ELF-1 (cell line): ENCODE data around the gene SELENOK.
A peak's percentile ranks its signal among the peaks of the same experiment; 100 is the strongest.

Experiments
- DNase-seq: peaks from one replicate; pipeline ENCODE4 v3.0.0-alpha.2; 2016; ENCODE audit warnings: low read depth, low spot score

The SELENOK gene

DNA sequence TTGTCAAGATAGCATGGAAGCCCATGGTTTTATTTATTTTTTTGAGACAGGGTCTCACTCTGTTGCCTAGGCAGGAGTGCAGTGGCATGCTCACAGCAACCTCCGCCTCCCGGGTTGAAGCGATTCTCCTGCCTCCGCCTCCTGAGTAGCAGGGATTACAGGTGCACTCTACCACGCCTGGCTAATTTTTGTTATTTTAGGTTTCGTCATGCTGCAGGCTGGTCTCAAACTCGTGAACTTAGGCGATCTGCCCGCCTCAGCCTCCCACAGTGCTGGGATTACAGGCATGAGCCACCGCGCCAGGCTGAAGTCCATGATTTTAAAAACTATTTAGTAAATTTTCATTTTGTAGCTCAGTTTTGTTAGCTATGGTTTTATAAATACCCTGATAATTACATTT, 7.0 kb downstream of the SELENOK start:
- no peak for DNase-seq

- no peak for DNase-seq
These were observed 8.7 kb downstream of the SELENOK start for GRCh38 chr3:53883008-53883407.

DNA sequence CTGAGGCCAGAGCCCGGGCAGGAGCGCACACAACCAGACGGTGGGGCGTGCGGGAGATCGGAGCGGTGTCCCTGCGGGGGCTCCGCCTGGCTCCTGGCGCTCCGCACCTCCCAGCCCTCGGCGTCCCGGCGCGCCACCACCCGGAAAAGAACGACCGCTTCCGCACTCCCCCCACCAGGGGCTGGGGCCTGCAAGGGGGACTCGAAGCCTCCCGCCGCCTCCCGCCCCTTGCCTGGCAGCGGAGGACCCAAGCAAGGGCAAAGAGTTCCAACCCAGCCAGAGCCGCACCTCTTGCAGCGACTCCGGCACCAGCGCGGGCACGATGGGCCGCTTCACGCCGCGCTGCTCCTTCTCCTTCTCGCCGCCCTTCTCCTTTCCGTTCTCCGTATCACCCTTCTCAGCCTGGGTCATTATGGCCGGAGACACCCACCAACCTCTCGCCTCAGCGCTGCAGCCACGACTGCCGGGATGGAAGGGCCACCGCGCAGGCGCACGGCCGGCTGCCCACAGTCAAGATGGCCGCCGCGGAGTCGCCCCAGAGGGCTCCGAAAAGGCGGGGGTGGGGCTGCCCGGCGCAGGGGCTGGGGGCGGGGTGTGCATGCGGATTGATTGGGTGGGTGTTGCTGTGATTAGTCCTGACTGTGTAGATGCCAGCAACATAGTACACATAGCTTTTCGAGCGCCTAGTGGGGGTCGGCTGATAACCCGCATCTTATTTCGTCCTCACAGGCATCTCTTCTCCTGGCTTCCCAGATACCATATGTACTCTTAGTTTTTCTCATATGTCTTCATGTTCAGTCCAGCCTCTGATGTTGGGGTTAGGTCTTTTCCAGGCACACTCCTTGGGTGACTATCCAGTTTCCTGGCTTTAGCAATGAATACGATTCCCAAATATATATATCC, 9.7 kb downstream of the SELENOK start, which contains the start of gene ACTR8:
ACTR8 (minus strand) TSS at position 462 of the 903 bp plus-strand sequence; CDS start at position 411, 51 bp downstream.
- peak; percentile 93 for DNase-seq

- peak; percentile 19 for DNase-seq
These were observed 11.0 kb downstream of the SELENOK start for GRCh38 chr3:53880396-53881345.

DNA sequence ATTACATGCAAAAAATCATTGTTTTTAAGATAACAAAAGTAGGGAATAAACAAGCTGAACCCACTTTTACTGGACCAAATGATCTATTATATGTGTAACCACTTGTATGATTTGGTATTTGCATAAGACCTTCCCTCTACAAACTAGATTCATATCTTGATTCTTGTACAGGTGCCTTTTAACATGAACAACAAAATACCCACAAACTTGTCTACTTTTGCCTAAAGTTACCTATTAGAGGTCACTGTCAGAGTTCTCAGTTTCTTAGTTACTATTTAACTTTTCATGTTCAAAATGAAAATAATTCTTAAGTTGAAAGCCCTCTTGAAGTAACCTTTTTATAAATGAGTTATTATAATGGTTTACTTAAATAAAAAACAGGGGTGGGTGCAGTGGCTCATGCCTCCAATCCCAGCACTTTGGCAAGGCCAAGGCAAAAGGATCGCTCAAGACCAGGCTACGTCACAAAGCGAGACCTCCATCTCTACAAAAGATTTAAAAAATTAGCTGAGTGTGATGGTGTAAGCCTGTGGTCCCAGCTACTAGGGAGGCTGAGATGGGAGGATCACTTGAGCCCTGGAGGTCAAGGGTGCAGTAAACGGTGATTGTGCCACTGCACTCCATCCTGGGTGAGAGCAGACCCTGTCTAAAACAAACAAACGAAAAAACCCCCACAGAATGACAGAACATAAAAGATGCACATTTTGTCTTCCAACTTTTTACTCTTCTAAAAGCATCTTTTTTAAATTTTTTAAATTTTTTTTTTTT, 25.7 kb downstream of the SELENOK start:
- no peak for DNase-seq

- no peak for DNase-seq
These were observed 28.5 kb downstream of the SELENOK start for GRCh38 chr3:53863145-53863544.

DNA sequence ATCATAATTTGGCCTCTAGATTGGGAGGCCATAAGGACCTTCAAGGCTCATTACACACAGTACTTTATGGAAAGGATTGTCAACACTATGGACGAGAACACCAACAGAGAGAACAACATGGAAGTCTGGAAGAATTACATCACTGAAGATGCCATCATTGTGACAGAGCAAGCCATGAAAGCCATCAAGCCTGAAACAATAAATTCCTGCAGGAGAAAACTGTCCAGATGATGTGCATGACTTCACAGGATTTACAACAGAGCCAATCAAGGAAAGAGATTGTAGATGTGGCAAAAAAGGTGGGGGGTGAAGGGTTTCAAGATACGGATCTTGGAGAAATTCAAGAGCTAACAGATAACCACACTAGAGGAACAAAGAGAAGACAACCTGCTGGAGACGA, 29.4 kb downstream of the SELENOK start:
- no peak for DNase-seq

- no peak for DNase-seq
These were observed 31.5 kb downstream of the SELENOK start for GRCh38 chr3:53860196-53860595.

DNA sequence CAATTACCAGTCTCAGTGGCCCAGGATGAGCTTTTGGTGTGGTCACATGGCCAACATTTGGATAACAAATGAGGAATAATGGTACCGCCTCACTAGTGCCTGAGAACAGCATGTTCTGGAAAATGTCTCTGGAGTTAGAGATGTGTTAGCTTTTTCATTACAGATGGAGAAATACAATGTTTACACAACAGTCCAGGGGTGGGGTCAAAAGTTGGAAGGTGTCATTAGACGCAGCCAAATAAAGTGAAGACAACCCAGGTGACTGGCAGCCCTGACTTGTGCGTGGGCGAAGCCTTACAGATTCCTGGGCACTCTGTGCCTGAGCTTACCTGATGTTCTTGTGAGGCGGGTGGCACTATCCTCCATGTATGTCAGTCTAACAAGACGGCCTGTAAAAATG, 32.5 kb downstream of the SELENOK start:
- DNase-seq, result no peak

DNA sequence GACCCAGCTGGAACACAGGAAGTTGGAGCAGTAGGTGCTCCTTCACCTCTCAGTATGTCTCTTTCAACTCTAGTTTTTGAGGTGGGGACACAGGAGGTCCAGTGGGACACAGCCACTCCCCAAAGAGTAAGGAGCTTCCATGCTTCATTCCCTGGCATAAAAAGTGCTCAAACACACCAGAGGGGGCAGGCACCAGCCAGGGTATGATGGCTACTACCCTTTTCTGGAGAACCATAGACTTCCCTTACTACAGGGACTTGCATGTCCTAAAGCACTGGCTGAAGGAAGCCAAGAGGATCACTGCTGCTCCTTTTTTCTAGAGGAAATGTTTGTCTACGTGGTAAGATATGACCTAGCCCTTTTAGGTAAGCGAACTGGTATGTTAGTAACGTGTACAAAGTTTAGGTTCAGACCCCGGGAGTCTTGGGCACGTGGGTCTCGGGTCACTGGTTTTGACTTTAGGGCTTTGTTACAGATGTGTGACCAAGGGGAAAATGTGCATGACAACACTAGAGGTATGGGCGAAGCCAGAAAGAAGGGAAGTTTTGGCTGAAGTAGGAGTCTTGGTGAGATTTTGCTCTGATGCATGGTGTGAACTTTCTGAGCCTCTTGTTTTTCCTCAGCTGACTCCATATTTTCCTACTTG, 33.4 kb downstream of the SELENOK start:
- DNase-seq, result no peak

- DNase-seq, result no peak
These were observed 34.7 kb downstream of the SELENOK start for GRCh38 chr3:53856964-53857363.

DNA sequence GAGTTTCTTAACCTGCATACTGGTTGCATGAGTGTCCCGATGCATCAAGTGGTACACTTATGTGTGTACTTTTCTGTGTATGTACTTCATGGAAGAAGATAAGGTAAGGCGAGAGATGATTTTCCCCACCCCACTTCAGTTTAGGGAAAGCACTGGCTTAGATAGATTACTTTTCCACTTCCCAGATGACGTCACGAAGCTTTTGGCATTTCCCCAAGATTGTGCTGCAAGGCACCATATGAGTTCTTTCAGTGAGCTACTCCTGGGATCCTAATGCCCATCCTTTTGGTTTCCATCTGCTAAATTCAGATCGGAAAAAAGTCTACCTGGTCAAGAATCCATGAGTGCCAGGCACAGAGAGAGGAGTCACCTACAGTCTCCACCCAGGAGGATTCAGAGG, 40.8 kb downstream of the SELENOK start:
- no peak for DNase-seq

GRCh38 chr3:53849916-53850315, 41.7 kb downstream of the SELENOK start:
- DNase-seq, result no peak

DNA sequence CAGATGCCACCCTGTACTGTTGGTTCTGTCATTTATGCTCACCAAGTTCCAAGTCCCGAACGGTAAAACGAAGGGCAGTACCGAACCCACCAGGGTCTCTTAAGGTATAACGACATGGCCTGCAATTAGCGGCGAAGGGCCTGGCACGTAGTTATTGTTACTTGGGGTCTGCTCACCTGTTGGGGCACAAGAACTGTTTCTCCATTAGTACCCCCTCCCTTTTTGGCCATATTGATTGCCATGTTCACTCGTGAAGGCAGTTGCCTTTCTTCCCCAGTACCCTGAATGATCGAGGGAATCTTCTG, 44.9 kb downstream of the SELENOK start:
- DNase-seq, result no peak

GRCh38 chr3:53846134-53846850, 45.4 kb downstream of the SELENOK start, which contains the start of the genes CHDH and IL17RB:
TSS of gene CHDH (minus strand) at chr3:53846419. CDS start at chr3:53824008, 22,411 bp downstream.
TSS of gene IL17RB (plus strand) at chr3:53846568. CDS start at chr3:53846589, 21 bp downstream.
- peak; percentile 81 for DNase-seq

GRCh38 chr3:53845881-53846133, 45.9 kb downstream of the SELENOK start:
- DNase-seq, result no peak

DNA sequence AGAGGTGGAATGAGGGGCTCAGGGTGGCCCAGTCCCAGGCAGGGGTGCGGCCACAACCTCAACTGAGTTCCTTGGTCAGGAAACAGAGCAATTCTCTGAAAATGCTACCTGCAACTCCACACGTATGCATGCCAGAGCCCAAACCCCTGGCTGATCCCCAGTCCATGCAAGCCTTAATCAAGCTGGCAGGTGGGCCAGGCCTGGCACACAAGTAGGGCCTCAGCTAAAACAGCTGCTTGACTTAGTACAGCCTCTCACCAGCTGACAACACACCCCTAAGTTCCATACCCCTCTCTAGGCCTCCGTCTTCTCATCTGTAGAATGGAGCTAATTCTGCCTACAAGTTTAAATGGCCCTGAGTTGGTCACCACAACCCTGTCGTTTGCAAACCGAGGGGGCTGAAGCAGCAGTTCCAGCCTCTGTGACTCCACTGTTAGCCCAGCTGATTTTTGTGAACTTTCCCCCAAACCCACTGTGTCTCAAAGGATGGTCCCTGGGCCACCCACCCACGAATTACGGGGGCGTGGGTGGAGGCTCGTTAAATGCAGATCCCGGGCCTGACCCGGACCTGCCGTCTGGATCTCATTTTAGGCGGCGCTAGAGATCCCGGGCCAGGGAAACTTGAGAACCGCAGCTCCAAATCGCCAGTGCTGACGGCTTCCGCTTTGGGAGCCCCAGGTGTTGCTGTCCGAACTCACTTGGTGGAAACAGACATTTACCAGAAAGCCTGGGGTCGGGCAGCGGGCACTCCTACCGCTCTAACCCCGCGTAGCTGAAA, 46.4 kb downstream of the SELENOK start:
- DNase-seq, result peak; percentile 81

DNA sequence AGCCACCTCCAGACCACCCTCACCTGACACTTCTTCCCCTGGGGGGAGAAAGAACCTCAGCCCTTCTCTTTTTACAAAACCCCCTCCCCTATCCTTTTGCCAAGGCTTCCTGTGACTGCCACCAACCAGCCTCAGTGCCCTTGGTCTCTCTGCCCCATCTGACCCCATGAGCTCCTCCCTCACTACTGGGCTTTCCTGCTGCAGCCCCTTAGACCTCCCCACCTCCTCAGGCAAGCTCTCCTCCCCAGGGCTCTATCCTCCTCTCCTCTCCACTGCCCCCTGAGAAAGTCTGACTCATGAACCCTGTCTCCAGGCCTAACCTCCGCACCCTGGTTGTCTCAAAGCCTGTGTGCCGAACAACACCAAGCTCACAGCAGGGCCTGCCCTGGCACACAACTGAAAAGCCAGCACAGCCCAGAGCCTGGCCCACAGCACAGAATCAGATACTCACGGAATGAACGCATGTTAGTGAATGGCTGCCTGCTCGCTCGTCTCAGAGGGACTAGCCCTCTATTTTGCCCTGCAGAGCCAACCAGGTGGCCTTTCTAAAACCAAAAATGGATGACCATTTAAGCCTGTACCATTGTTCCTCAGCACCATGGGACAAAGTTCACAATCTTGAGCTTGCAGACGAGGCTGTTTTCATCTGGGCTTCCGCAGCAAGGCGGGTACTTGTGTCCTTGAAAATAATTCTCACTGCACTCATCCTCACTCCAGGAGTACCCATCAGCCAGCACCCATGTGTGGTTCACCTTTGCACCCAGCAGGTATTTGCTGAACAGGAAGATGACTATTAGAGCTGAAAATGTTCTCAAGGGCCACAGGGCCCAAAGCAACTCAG, 47.2 kb downstream of the SELENOK start:
- peak; percentile 16 for DNase-seq
